GM19468 (cell line): ENCODE results near the gene BIN1.

Experiments used
- ATAC-seq: cut with Tn5 transposase; IDR thresholded peaks from one replicate; pipeline ENCODE4 v1.9.1; 2021; ENCODE audit warnings: mild to moderate bottlenecking, moderate library complexity, moderate number of reproducible peaks; ENCODE audit not compliant: unreplicated experiment; ENCODE audit errors: extremely low read depth

Gene BIN1

DNA sequence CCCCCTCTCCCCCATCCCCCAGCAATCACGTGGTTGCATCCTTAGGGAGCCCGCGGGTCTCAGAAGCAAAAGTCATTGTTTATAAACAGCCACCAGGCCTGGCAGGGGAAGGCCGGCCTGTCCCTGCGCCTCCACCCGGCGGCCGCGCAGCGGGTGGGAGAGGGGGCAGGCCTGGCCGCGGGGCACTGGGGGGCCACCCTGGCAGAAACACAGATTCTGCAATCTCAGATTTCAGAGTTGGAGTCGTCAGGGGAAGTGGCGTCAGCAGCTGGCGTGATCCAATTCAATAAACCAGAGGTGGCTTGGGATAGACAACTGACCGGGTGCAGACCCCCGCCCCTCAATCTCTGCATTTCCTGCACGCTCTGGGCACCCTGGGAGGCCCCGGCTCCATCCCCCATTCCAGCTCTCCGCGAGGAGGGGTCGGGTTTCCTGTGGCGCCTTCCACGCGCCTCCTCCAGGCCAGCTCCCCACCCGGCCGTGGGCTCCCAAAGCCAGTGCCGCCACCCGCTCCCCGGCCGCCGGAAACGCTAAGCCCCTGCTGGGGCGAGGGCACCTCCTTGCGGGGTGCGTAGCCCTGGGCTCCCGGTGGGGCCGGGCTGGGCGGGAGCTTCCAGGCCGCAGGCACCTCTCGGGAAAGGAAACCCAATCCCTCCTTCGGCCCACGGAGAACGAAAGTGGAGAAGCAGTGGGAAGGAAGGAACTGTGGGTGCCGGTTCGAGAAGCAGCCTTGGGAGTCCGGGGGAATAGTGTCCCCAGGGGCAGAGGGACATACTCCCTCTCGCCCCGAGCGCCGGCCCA lies 1.1 kb downstream of the BIN1 start:
- no peak for ATAC-seq

DNA sequence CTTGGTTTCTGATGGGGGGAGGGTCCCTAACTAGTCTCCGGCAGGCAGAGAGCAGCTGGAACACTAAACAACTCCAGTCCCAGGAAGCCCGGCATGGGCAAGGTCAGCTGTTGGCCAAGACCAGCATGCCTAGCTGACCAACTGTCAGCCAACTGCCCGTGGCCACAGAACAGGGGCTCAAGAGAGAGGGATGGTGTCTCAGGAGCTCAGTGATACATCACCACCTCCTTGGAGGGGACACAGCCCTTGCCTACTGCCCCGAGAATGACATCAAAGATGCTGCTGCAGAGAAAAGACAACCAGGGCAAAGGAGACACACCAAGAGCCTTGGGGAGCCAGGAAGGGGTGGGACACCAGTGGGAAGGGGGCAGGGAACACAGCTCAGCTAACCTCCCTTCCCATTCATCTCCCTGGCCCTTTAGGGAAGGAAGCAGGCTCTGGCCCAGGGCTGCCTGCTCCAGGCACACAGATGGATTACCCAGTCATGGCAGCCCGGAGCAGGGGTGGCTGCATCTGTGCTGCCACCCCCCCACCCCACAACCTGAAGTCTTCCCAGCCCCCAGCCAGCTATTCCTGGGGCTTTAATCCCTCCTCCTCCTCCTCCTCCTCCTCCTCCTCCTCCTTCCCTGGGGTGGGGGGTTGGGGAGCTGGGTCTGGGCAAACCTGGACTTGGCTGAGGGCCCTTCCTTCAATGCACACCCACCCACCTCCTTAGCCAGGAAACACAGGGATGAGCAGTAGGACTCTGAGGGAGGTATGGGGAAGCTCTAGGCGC lies 1.9 kb downstream of the BIN1 start:
- no peak for ATAC-seq

GRCh38 chr2:127104166-127104660 lies 2.7 kb downstream of the BIN1 start:
- no peak for ATAC-seq

GRCh38 chr2:127103243-127104165 lies 3.5 kb downstream of the BIN1 start:
- ATAC-seq, result no peak

DNA sequence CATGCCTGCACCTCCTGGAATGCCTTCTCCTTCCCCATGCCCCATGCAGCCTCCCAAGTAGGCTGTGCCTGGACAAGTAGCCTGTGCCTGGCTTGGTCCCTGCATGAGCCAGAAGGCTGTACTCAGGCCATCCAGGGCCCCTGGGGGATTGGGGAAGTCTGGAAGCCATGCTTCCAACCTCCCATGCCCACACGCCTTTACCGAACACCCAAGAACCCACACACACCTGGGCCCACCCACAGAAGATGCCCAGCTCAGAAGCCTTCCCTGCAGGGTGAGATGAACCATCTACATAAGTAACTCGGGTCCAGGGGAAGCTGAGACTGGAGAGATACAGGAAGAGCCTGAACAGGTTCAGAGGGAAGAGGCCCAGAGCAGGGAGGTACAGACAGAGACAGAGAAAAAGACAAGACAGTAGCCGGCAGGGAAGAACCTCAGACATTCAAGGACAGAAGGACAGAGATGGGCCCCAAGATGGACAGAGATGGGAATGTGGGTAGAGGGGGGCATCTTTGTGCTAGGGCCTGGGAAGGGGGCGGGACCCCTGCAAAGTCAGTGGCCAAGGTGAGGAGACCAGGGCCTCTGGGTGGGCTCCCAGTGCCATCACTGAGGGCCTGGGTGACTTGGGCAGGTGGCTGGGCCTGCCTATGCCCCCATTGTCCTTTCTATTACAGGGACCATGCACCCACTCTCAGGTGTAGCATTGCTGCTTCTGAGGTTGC lies 4.3 kb downstream of the BIN1 start:
- no peak for ATAC-seq

DNA sequence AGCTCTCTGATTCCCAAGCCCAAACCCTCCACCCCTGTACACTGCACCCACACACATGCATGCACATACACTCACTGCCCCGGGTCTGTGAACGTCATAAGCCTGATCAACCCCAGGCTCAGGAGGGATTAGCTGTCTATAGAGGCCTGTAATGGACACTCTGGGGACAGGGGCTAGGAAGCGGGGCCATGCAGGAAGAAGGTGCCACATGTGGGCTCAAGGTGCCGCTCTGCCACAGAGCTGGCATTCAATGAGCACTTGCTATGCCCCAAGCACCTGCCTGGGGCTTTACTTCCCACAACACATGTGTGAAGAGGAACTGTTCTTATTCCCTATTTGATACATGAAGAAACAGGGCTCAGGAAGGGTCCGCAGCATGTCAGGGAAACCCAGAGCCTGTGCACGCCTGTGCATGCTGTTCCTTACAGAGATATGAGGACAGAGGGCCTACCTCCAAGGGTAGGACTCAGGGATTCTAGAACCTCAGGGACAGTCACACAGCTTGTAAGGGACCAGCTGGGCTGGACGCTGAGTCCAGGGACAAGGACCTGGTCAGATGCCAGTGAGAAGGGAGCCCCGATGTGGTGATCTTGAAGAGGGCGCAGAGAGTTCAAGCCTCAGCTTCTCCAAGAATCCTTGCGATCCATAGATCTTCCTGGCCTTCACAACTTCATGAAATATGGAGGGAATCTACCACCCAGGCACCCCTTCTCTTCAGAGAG lies 5.0 kb downstream of the BIN1 start:
- no peak for ATAC-seq

- no peak for ATAC-seq
Observed at GRCh38 chr2:127101048-127101611, 5.8 kb downstream of the BIN1 start.

- no peak for ATAC-seq
Observed at GRCh38 chr2:127100251-127101047, 6.5 kb downstream of the BIN1 start.

DNA sequence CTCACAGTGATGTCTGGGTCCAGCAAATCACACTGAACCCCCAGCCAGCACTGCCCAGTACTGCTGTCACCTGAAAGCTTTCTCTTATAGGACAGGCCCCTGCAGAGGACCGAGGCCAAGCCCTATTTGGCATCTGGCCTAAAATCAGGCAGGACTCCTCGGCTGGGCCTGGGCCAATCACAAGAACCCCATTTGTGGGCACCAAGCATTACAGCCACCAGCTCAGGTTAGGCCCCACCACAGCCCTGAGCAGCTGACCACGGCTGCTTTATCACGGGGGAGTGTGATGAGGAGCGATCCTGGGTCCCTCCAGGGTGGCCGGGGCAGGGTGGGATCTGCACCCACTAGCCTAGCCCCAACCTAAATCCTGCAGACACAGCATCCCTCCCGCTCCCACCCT lies 8.2 kb downstream of the BIN1 start:
- ATAC-seq, result no peak

DNA sequence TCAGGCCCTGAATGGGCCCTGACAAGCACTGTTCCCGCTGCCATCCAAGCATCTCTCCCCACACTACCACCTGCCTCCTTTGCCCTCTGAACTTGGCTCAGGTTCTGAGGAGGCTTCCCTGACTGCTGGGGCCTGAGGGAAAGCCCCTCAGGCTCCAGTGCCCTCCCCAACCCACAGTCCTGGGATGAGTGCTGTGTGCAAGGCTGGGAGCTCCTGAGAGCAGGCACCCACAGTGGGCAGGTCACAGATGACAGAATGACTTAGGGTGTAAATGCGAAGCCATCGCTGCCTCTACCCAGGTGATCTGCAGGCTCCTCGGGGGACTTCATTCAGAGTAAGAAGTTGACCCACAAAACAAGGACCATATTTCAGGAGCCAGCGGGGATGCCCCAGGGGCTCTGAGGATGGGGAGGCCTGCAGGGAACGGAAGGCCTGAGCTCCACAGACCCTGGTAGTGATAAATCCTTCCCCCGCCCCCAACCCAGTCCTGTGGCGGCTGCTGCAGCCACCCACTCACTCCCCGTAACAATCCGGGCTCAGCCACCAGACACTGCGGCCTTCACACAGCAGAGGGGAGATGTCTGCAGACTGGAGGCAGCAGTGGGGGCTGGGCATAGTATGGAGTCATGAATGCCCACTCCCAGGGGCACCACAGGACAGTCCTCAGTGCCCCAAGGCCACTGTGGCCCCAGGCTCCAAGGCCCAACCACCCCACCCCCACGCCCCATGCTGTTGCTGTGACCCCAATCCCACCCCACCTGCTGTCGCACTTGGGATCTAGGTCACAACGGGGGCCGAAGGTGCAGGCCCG lies 8.9 kb downstream of the BIN1 start:
- ATAC-seq, result no peak

GRCh38 chr2:127097471-127097765 lies 9.5 kb downstream of the BIN1 start:
- no peak for ATAC-seq

DNA sequence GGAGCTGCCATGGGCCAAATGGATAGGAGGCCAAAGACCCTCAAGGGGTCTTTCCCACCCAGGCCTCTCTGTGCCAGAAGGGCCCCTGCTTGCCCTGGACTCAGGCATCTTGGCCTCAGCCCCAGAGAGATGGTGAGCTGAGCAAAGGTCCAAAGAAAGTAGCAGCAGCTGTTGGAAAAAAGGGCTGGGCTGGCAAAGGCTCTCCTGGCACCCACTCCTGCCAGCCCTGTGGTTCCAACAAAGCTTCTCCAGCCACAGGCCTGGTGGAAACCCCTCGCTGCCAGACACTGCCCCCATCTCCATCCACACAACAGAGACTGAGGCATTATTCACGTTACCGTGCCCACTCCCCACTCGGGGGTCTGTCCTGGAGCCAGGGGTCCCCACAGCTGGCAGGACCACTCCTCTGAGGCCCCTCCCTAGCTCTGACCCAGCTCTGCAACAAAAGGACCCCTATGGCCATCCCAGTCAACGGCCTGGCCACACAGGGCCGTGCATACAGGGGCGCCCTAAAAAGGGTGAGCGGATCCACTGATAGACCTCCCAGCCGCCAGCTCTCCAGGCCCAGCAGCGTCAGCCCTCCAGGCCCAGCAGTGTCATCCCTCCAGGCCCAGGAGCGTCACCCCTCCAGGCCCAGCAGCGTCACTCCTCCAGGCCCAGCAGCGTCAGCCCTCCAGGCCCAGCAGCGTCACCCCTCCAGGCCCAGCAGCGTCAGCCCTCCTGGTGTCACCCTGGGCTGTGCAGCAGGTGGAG lies 10.1 kb downstream of the BIN1 start:
- no peak for ATAC-seq

- ATAC-seq, result no peak
Observed at GRCh38 chr2:127096280-127096679, 10.7 kb downstream of the BIN1 start.

- ATAC-seq, result no peak
Observed at GRCh38 chr2:127095784-127096183, 11.2 kb downstream of the BIN1 start.

GRCh38 chr2:127095367-127095641 lies 11.7 kb downstream of the BIN1 start:
- ATAC-seq, result no peak

DNA sequence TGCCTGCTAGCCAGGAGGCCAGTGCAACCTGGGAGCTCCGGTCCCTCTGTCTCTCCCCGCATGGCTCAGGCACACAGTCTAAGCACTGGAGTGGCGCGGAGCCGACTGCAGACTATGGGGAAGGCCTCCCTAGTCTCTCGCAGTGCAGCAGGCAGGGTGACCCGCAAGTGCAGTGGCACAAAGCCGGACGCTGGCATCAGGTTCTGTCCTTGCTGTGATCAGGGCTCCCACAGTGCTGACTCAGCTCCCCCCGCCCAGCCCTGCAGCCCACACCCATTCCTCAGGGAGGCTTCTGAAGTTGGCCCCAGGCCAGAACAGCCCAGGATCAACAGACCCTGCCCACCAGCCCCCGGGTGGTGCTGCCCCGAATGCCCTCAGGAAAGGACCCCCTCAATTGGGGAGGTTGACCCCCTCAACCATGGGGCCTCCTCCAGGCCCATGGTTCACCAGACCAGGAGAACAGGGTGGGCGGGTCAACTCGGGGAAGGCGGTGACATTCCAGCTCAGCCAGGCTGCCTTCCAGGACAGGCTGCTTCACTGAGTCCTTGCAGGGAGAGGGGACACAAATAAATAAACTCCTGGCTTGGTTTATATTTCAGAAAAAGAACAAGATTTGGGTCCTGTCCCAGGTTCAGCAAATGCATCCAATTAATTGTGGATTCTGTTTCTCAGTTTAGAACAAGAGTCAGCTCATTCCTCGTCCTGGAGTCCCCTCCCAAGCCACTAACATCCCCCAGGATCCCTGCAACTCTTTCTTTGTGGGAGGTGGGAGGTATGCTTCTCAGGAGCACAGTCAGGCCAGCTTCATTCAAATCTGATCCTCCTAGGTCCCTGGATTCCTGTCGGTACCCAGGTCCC lies 12.2 kb downstream of the BIN1 start:
- no peak for ATAC-seq
